A673 (cell line): ENCODE measurements around the gene CACNG4.

Experiments used
- EZH2 ChIP-seq: fragments of 200-600 bp; sonication (generic); IDR thresholded peaks from 2 replicates; pipeline ENCODE4 v1.6.1; 2017; ENCODE audit warnings: borderline replicate concordance, low read depth, mild to moderate bottlenecking, mixed read lengths, antibody characterized with exemption, low read length; ENCODE audit not compliant: poor library complexity, severe bottlenecking
- TF ChIP-seq, protein P1 (sequence below): fragments of 300-800, 200-600 bp; sonication (generic); conservative IDR thresholded peaks from 2 replicates; pipeline ENCODE4 v1.5.1; 2017; ENCODE audit warnings: low read depth, mild to moderate bottlenecking, antibody characterized with exemption, low read length, moderate library complexity, mixed read lengths

DNA sequence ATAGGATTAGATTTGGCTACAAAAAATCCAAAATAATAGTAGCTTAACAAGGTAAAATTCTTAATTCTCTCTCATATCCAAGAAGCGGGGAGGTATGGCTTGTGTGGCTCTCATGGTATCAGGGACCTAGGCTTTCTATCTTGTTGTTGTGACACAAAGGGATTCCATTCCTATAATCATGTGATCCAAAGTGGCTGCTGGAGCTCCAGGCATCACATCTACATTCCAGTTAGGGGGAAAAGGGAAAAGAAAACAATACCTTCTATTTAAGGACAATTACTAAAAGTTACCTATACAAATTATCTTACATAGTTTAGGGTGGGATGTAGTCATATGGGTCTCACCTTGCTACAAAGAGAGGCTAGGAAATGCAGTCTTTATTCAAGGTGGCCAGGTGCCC lies 47.6 kb upstream of the CACNG4 start:
- TF ChIP-seq, protein P1, sequence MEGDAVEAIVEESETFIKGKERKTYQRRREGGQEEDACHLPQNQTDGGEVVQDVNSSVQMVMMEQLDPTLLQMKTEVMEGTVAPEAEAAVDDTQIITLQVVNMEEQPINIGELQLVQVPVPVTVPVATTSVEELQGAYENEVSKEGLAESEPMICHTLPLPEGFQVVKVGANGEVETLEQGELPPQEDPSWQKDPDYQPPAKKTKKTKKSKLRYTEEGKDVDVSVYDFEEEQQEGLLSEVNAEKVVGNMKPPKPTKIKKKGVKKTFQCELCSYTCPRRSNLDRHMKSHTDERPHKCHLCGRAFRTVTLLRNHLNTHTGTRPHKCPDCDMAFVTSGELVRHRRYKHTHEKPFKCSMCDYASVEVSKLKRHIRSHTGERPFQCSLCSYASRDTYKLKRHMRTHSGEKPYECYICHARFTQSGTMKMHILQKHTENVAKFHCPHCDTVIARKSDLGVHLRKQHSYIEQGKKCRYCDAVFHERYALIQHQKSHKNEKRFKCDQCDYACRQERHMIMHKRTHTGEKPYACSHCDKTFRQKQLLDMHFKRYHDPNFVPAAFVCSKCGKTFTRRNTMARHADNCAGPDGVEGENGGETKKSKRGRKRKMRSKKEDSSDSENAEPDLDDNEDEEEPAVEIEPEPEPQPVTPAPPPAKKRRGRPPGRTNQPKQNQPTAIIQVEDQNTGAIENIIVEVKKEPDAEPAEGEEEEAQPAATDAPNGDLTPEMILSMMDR, result no peak
- no peak for TF ChIP-seq EZH2
